BJ (cell line): ENCODE measurements around the gene ZNF185. TPM values are rescaled to one million over a fixed set of nuclear protein-coding genes. Genes with fewer than 3 reads are reported as not detected.

Experiments
- CTCF ChIA-PET: fragments of 350-600 bp; formaldehyde crosslinking; extraction: SDS; loops from one replicate; lab custom pipeline; 2021; ENCODE audit warnings: antibody characterized with exemption, inconsistent platforms; lab: Yijun Ruan, JAX
- POLR2A ChIA-PET: fragments of 300-600 bp; sonication (Branson Sonifier 250); formaldehyde crosslinking; extraction: SDS; loops from one replicate; lab custom pipeline; 2021; ENCODE audit warnings: antibody characterized with exemption; lab: Charles Lee
- DNase-seq: peaks from one replicate; pipeline ENCODE4 v3.0.0-alpha.2; 2011; ENCODE audit warnings: low read depth
- H3K27me3 ChIP-seq: 2 replicates; pipeline ENCODE4 v1.6.0; 2011; ENCODE audit warnings: low read length; ENCODE audit not compliant: control insufficient read depth, insufficient read depth
- H3K36me3 ChIP-seq: 2 replicates; pipeline ENCODE4 v1.5.1; 2011; ENCODE audit warnings: low read length; ENCODE audit not compliant: control insufficient read depth, insufficient read depth
- H3K4me3 ChIP-seq: 2 replicates; pipeline ENCODE4 v1.5.1; 2011; ENCODE audit warnings: low read depth, mild to moderate bottlenecking, control low read depth, low read length
- polyA plus RNA-seq: library from polyadenylated mRNA; depleted of rRNA; stranded (reverse); fragments of >200 nt; gene quantifications from 2 replicates; pipeline ENCODE4 v1.2.3, GENCODE V29; 2011
- TF ChIP-seq, protein P1 (sequence below): IDR thresholded peaks from 2 replicates; pipeline ENCODE4 v1.5.1; 2011; ENCODE audit warnings: low read depth, mild to moderate bottlenecking, control low read depth, inconsistent platforms, low read length, moderate library complexity; ENCODE audit not compliant: insufficient read depth

Gene ZNF185
- polyA plus RNA-seq, 1 experiment: 8.3 TPM

- ChIA-PET POLR2A (no interaction called here), CTCF (interaction anchor here (1.1 kb wide), 1 partner anchor 8 kb away, joined by 3 read pairs; no protein-coding TSS in a partner anchor)
- Histone ChIP-seq H3K4me3 (no peak overlapping the region), H3K36me3 (no peaks in the 10 kb centered on the region), H3K27me3 (no peaks in the 10 kb centered on the region)
- TF ChIP-seq, protein P1, sequence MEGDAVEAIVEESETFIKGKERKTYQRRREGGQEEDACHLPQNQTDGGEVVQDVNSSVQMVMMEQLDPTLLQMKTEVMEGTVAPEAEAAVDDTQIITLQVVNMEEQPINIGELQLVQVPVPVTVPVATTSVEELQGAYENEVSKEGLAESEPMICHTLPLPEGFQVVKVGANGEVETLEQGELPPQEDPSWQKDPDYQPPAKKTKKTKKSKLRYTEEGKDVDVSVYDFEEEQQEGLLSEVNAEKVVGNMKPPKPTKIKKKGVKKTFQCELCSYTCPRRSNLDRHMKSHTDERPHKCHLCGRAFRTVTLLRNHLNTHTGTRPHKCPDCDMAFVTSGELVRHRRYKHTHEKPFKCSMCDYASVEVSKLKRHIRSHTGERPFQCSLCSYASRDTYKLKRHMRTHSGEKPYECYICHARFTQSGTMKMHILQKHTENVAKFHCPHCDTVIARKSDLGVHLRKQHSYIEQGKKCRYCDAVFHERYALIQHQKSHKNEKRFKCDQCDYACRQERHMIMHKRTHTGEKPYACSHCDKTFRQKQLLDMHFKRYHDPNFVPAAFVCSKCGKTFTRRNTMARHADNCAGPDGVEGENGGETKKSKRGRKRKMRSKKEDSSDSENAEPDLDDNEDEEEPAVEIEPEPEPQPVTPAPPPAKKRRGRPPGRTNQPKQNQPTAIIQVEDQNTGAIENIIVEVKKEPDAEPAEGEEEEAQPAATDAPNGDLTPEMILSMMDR: no peak
- DNase-seq: no peak
Observed at GRCh38 chrX:152912106-152912505, 14.2 kb downstream of the ZNF185 start.

DNA sequence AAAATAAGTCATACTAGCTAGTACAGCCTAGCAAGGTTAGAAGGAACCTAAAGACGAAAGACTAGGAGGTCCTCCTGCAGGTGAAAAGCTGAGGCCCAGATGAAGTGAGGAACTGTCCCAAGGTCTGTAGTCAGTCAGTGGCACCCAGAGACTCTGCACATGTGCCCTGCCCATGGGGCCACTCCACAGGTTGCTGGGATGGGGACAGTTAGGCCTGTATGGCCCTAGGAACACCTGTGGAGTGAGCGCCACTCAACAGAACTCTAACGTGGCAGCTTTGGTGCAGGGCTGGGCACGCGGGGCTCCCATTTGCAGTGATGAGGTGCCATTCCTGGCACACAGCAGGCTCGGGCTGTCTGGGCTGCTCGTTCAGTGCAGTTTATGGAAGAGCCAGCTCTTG is 14.8 kb downstream of the ZNF185 start:
- Histone ChIP-seq H3K27me3 (no peaks in the 10 kb centered on the region), H3K36me3 (no peaks in the 10 kb centered on the region), H3K4me3 (no peak overlapping the region)
- no peak for DNase-seq
- ChIA-PET POLR2A (no interaction called here), CTCF (interaction anchor here (1.1 kb wide), 1 partner anchor 9 kb away, joined by 3 read pairs; no protein-coding TSS in a partner anchor)
- TF ChIP-seq, protein P1: no peak

DNA sequence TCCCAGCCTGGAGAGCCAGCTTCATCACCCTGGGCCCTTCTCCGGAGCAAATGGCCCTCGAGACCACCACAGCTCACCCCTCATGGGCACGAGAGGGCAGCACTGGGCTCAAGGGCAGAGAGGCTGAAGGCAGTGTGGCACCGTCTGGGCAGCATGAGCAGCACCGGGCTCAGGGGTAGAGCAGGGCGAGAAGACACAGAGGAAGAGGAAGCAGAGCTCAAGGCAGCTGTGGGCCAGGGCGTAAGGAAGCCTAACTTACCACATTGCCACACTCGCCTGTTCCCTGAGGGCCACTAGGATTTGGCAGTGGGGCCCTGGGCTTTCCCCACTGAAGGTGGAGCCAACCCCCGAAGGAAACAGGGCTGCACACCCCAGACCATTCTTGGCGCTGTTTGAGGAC is 15.5 kb downstream of the ZNF185 start:
- Histone ChIP-seq H3K36me3 (no peaks in the 10 kb centered on the region), H3K27me3 (no peaks in the 10 kb centered on the region), H3K4me3 (no peak overlapping the region)
- ChIA-PET CTCF (interaction anchor here (1.0 to 2.5 kb wide), 2 partner anchors 7 to 14 kb away, joined by 4 to 12 read pairs; no protein-coding TSS in a partner anchor), POLR2A (no interaction called here)
- TF ChIP-seq, protein P1: no peak
- DNase-seq: no peak

- Histone ChIP-seq H3K4me3 (no peak overlapping the region), H3K27me3 (no peaks in the 10 kb centered on the region), H3K36me3 (no peaks in the 10 kb centered on the region)
- TF ChIP-seq, protein P1: no peak
- ChIA-PET CTCF (interaction anchor here (1.0 to 2.5 kb wide), 3 partner anchors 8 to 273 kb away, joined by 4 to 12 read pairs (median 4); no protein-coding TSS in a partner anchor), POLR2A (no interaction called here)
- DNase-seq: no peak
Observed at GRCh38 chrX:152913910-152914309, 16.0 kb downstream of the ZNF185 start.

DNA sequence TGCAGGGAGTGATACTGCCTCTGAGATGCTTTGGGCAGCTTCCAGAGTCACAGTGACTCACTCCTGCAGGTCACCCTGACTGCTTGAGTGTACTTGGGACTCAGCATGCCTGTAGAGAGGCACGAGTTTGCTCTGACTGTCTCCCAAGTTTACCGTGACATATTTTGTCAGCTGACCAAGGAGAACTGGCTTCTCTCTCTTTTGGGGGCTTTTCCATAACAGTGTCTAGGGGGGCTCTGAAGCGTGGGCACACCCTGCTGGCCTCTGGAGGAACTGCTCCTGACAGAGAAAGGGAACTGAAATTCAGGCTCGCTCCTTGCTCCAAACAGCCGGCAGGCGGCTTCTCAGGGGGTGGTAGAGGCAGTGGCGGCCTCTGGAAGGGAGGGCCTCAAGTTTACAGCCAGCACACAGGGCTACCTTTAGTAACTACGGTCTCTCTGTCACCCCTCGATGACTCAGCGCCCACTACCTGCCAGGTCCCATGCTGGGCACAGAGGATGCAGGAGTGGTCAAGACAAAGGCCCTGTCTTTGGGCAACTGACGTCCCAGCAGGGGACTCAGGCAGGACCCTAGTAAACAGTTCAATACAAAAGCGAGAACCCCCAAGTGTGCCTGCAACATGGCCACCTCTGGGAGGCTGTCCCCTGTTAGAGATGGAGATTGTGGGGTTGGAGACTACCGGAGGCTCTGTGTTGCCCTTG is 17.8 kb downstream of the ZNF185 start:
- no peak overlapping the region for H3K4me3 ChIP-seq
- DNase-seq: no peak
- TF ChIP-seq, protein P1: peak; percentile 57
- H3K27me3 ChIP-seq: no peaks in the 10 kb centered on the region
- ChIA-PET CTCF (interaction anchor here (0.8 to 2.5 kb wide), 5 partner anchors 10 to 21 kb away, joined by 3 to 15 read pairs (median 3); no protein-coding TSS in a partner anchor), POLR2A (no interaction called here)
- H3K36me3 ChIP-seq: no peaks in the 10 kb centered on the region
